H9 (cell line): ENCODE results near the gene RAD50. TPM values are rescaled to one million over a fixed set of nuclear protein-coding genes. Genes with fewer than 3 reads are reported as not detected.

Source experiments
- DNase-seq: peaks from one replicate; pipeline ENCODE4 v3.0.0-alpha.2; 2017
- H2AFZ ChIP-seq: one replicate; pipeline ENCODE4 v1.6.1; 2013; ENCODE audit warnings: mild to moderate bottlenecking, low read length, control low read depth, moderate library complexity
- H2AK5ac ChIP-seq: 2 replicates; pipeline ENCODE4 v1.6.1; 2013; ENCODE audit warnings: low read length, control low read depth, mixed read lengths; ENCODE audit not compliant: insufficient read length
- H2BK120ac ChIP-seq: one replicate; pipeline ENCODE4 v1.6.1; 2013; ENCODE audit warnings: low read depth, mild to moderate bottlenecking, low read length, control low read depth, inconsistent platforms; ENCODE audit not compliant: poor library complexity, severe bottlenecking
- H2BK12ac ChIP-seq: 2 replicates; pipeline ENCODE4 v1.6.1; 2013; ENCODE audit warnings: low read length, control low read depth, mixed read lengths, low read depth; ENCODE audit not compliant: insufficient read length
- H2BK15ac ChIP-seq: 2 replicates; pipeline ENCODE4 v1.6.1; 2013; ENCODE audit warnings: low read depth, low read length, control low read depth
- H2BK20ac ChIP-seq: one replicate; pipeline ENCODE4 v1.6.1; 2013; ENCODE audit warnings: low read depth, mild to moderate bottlenecking, low read length, control low read depth, inconsistent platforms; ENCODE audit not compliant: poor library complexity, severe bottlenecking
- H2BK5ac ChIP-seq: 2 replicates; pipeline ENCODE4 v1.6.1; 2013; ENCODE audit warnings: low read length, control low read depth, mixed read lengths; ENCODE audit not compliant: insufficient read length
- H3K14ac ChIP-seq: 2 replicates; pipeline ENCODE4 v1.6.1; 2013; ENCODE audit warnings: low read length, control low read depth; ENCODE audit not compliant: insufficient read depth
- H3K18ac ChIP-seq: 2 replicates; pipeline ENCODE4 v1.6.1; 2013; ENCODE audit warnings: low read depth, mild to moderate bottlenecking, mixed read lengths, low read length, control low read depth; ENCODE audit not compliant: insufficient read length
- H3K23ac ChIP-seq: 2 replicates; pipeline ENCODE4 v1.6.1; 2013; ENCODE audit warnings: low read length, control low read depth, mixed read lengths, low read depth; ENCODE audit not compliant: insufficient read length
- H3K23me2 ChIP-seq: 2 replicates; pipeline ENCODE4 v1.6.1; 2013; ENCODE audit warnings: low read depth, mild to moderate bottlenecking, mixed read lengths, low read length, control low read depth; ENCODE audit not compliant: insufficient read length, poor library complexity, severe bottlenecking
- H3K27ac ChIP-seq: 2 replicates; pipeline ENCODE4 v1.5.1; 2013; ENCODE audit warnings: low read length, control low read depth, mixed read lengths, low read depth; ENCODE audit not compliant: insufficient read length
- H3K27me3 ChIP-seq: 2 replicates; pipeline ENCODE4 v1.6.1; 2013; ENCODE audit warnings: low read length, control low read depth, inconsistent platforms; ENCODE audit not compliant: insufficient read depth
- H3K4ac ChIP-seq: 2 replicates; pipeline ENCODE4 v1.6.1; 2013; ENCODE audit warnings: low read depth, mild to moderate bottlenecking, control low read depth, inconsistent platforms, low read length, moderate library complexity
- H3K4me1 ChIP-seq: 2 replicates; pipeline ENCODE4 v1.6.1; 2013; ENCODE audit warnings: low read length, control low read depth, inconsistent platforms; ENCODE audit not compliant: insufficient read depth
- H3K4me2 ChIP-seq: 2 replicates; pipeline ENCODE4 v1.6.1; 2013; ENCODE audit warnings: low read length, control low read depth, mixed read lengths; ENCODE audit not compliant: insufficient read length, insufficient read depth
- H3K56ac ChIP-seq: 2 replicates; pipeline ENCODE4 v1.6.1; 2013; ENCODE audit warnings: low read depth, mild to moderate bottlenecking, mixed read lengths, low read length, control low read depth; ENCODE audit not compliant: insufficient read length
- H3K79me1 ChIP-seq: 2 replicates; pipeline ENCODE4 v1.6.1; 2013; ENCODE audit warnings: low read depth, mild to moderate bottlenecking, moderate library complexity, low read length, control low read depth, inconsistent platforms; ENCODE audit not compliant: insufficient read depth, poor library complexity, severe bottlenecking
- H3K79me2 ChIP-seq: 2 replicates; pipeline ENCODE4 v1.6.1; 2013; ENCODE audit warnings: low read length, control low read depth, inconsistent platforms; ENCODE audit not compliant: insufficient read depth
- H3K9ac ChIP-seq: 2 replicates; pipeline ENCODE4 v1.6.1; 2013; ENCODE audit warnings: low read length, control low read depth, mixed read lengths; ENCODE audit not compliant: insufficient read length; ENCODE audit errors: extremely low read depth
- H3K9me3 ChIP-seq: one replicate; pipeline ENCODE4 v1.6.1; 2013; ENCODE audit warnings: low read depth, low read length, inconsistent platforms; ENCODE audit not compliant: control insufficient read depth
- H3T11ph ChIP-seq: one replicate; pipeline ENCODE4 v1.6.1; 2013; ENCODE audit warnings: mild to moderate bottlenecking, low read length, control low read depth, inconsistent platforms
- H4K20me1 ChIP-seq: one replicate; pipeline ENCODE4 v1.6.1; 2013; ENCODE audit not compliant: control insufficient read depth, insufficient read length, insufficient read depth
- H4K5ac ChIP-seq: 2 replicates; pipeline ENCODE4 v1.6.1; 2013; ENCODE audit warnings: low read depth, mild to moderate bottlenecking, mixed read lengths, low read length, control low read depth; ENCODE audit not compliant: insufficient read length
- H4K8ac ChIP-seq: replicated peaks from 2 replicates; pipeline ENCODE4 v1.6.1; 2013; ENCODE audit warnings: low read length, control low read depth, mixed read lengths, low read depth; ENCODE audit not compliant: insufficient read length
- H4K91ac ChIP-seq: 2 replicates; pipeline ENCODE4 v1.6.1; 2013; ENCODE audit warnings: low read depth, mild to moderate bottlenecking, moderate library complexity, mixed read lengths, low read length, control low read depth; ENCODE audit not compliant: insufficient read length
- H3K27ac Mint-ChIP-seq, 3 experiments: 2 replicates in 2 of 3; 3 replicates in 1 of 3; pipeline ENCODE4 v1.8.0; 2020 to 2021; ENCODE audit warnings: mixed read lengths in 3 of 3, mild to moderate bottlenecking in 1 of 3, moderate library complexity in 1 of 3
- H3K27me3 Mint-ChIP-seq: 2 replicates; pipeline ENCODE4 v1.8.0; 2021; ENCODE audit warnings: low read depth, mild to moderate bottlenecking, moderate library complexity, mixed read lengths
- H3K36me3 Mint-ChIP-seq, 3 experiments: 2 replicates in 2 of 3; 3 replicates in 1 of 3; pipeline ENCODE4 v1.8.0; 2020 to 2021; ENCODE audit warnings: low read depth in 3 of 3, mixed read lengths in 3 of 3; ENCODE audit not compliant: insufficient read depth in 1 of 3
- H3K4me1 Mint-ChIP-seq, 2 experiments: 2 replicates each; pipeline ENCODE4 v1.8.0; 2020; ENCODE audit warnings: mixed read lengths in 2 of 2
- H3K4me3 Mint-ChIP-seq, 2 experiments: 2 replicates in 1 of 2; 3 replicates in 1 of 2; pipeline ENCODE4 v1.8.0; 2020 to 2021; ENCODE audit warnings: mild to moderate bottlenecking in 2 of 2, mixed read lengths in 2 of 2, moderate library complexity in 1 of 2
- H3K9me3 Mint-ChIP-seq, 2 experiments: 2 replicates in 1 of 2; 3 replicates in 1 of 2; pipeline ENCODE4 v1.8.0; 2020; ENCODE audit warnings: mild to moderate bottlenecking in 2 of 2, mixed read lengths in 2 of 2, moderate library complexity in 1 of 2
- WGBS: extraction: QIAGEN DNeasy Blood & Tissue Kit; methylation state at CpG from one replicate; pipeline ENCODE4 v1.1.7; 2013; ENCODE audit warnings: missing lambda C conversion rate, low lambda C conversion rate, mixed read lengths; ENCODE audit not compliant: insufficient read length; ENCODE audit errors: extremely low coverage; 5-methylcytosine and 5-hydroxymethylcytosine counted together
- total RNA-seq: library from RNA; stranded (reverse); gene quantifications from 2 replicates; pipeline ENCODE4 v1.2.1, GENCODE V29; 2021
- TF ChIP-seq, protein P1 (sequence below): fragments of 200-600 bp; sonication (generic); conservative IDR thresholded peaks from 3 replicates; pipeline ENCODE4 v1.8.0; 2021; ENCODE audit warnings: antibody characterized with exemption, mild to moderate bottlenecking

Gene RAD50
- total RNA-seq, 1 experiment from 2014 or later, result 46.1 TPM

- Histone ChIP-seq H2BK12ac (no peak within 1 kb of the TSS), H4K5ac (no peak within 1 kb of the TSS), H2BK15ac (no peak within 1 kb of the TSS), H3K4ac (no peak within 1 kb of the TSS), H2BK5ac (no peak within 1 kb of the TSS), H3K27ac (no peak within 1 kb of the TSS), H2BK120ac (no peak within 1 kb of the TSS), H2AFZ (no peak within 1 kb of the TSS), H4K91ac (no peak within 1 kb of the TSS), H3K9ac (no peak within 1 kb of the TSS), H2BK20ac (no peak within 1 kb of the TSS), H4K20me1 (no peaks in the 10 kb centered on the region), H3K56ac (no peak within 1 kb of the TSS), H3K4me1 (no peaks in the 10 kb centered on the region), H3K23me2 (no peaks in the 10 kb centered on the region), H3K79me2 (no peaks in the 10 kb centered on the region), H3K79me1 (no peaks in the 10 kb centered on the region), H3K18ac (no peak within 1 kb of the TSS), H3K23ac (no peak within 1 kb of the TSS), H2AK5ac (no peak within 1 kb of the TSS), H3T11ph (no peak within 1 kb of the TSS), H3K27me3 (no peaks in the 10 kb centered on the region), H4K8ac (no peak within 1 kb of the TSS), H3K14ac (no peak within 1 kb of the TSS), H3K9me3 (no peaks in the 10 kb centered on the region), H3K4me2 (no peak within 1 kb of the TSS)
- TF ChIP-seq, protein P1, sequence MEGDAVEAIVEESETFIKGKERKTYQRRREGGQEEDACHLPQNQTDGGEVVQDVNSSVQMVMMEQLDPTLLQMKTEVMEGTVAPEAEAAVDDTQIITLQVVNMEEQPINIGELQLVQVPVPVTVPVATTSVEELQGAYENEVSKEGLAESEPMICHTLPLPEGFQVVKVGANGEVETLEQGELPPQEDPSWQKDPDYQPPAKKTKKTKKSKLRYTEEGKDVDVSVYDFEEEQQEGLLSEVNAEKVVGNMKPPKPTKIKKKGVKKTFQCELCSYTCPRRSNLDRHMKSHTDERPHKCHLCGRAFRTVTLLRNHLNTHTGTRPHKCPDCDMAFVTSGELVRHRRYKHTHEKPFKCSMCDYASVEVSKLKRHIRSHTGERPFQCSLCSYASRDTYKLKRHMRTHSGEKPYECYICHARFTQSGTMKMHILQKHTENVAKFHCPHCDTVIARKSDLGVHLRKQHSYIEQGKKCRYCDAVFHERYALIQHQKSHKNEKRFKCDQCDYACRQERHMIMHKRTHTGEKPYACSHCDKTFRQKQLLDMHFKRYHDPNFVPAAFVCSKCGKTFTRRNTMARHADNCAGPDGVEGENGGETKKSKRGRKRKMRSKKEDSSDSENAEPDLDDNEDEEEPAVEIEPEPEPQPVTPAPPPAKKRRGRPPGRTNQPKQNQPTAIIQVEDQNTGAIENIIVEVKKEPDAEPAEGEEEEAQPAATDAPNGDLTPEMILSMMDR, result no peak
- no peaks in the 10 kb centered on the region for H3K9me3 Mint-ChIP-seq
- H3K27me3 Mint-ChIP-seq, result peaks cover 6% of the 10 kb centered on the region
- no CpG with 5 or more reads among the region's 7 CpGs for WGBS
- no peak within 1 kb of the TSS for H3K4me3 Mint-ChIP-seq
- no peaks in the 10 kb centered on the region for H3K36me3 Mint-ChIP-seq
- no peaks in the 10 kb centered on the region; a peak in 2 of 4 replicates for H3K4me1 Mint-ChIP-seq
- no peak within 1 kb of the TSS for H3K27ac Mint-ChIP-seq
- no peak for DNase-seq
These were observed 13.1 kb upstream of the RAD50 start, which contains the start of gene IL5 for GRCh38 chr5:132543472-132544201. TSS of gene IL5 (minus strand) at chr5:132543522. CDS start at chr5:132543478, 44 bp downstream.
